Activated CD4-positive, alpha-beta T cell treated with anti-CD3 and anti-CD28 coated beads for 48 hours (primary cell): ENCODE results near the gene CHMP2A.
A peak's percentile ranks its signal among the peaks of the same experiment; 100 is the strongest.
"Not testable (repeated sequence)": the region's sequence is repeated elsewhere in the genome, so short reads cannot be mapped to it uniquely, and the experiment has no call there.

Source experiments
- DNase-seq: peaks from one replicate; pipeline ENCODE4 v3.0.0-alpha.2; 2020

CHMP2A gene

DNA sequence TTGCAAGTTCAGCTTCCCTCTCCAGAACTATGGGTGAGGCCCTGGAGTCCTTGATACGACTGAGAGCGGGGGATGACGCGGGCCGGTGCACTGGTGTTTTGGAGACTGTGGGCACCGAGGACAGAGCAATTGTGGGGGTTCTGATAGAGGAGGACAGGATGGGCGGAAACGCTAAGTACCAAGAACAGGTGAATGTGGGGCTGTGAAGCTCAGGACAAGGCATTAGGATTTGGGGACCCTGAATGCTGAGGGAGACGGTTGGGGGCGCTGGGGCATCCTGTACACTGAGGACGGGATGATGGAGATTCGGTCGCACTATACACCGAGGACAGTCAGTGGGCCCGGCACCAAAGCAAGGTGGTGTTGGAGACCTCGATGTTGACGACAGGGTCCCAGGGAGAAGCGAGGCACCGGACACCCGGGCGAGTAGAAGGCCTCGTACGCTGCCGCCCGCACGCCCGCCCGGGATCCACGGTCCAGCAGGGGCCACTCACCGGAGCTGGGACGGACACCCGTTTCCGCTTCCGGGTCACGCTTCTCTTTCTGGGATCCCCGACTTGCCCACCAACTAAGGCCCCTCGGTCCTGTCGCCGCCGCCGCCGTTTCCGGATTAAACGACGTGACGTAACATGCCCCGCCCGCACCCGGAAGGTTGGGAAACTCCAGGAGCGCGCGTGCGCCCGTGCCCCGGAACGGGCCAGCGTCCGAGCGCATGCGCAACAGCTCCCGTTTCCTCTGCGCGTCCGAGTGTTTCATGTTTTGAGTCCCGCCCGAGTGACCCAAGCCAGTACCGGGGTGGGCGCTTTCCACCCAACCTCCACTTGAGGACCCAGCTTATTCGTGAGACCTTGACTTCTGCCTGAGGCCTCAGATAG is at the start of gene CHMP2A:
CHMP2A (minus strand) TSS at position 612 of the 875 bp plus-strand sequence. CDS start 893 bp downstream, outside the sequence.
- peak; percentile 99 for DNase-seq

DNA sequence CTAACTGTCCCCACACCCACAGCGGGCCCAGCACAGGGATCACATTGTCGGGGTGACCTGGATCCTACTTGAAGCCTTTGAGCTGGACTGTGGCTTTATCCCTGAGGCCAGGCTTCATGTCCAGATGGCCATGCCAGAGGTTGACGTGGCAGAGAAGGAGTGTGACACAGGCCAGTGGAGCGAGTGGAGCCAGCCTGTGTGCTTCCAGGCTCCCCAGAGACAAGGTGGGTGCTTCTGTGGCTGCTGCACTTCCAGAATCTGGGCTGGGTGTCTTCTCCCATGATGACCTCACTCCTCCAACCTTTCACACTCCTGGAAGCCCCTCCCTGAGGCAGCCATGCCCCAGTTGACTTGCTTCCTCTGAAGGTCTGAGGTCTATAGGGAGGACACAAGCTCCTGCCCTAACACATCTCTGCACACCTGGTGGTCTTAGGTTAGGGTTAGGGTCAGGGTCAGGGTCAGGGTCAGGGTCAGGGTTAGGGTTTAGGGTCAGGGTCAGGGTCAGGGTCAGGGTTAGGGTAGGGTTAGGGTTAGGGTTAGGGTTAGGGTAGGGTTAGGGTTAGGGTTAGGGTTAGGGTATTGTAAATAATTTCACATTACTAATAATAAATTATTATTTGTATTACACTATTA is 31.3 kb upstream of the CHMP2A start:
- no peak for DNase-seq

DNA sequence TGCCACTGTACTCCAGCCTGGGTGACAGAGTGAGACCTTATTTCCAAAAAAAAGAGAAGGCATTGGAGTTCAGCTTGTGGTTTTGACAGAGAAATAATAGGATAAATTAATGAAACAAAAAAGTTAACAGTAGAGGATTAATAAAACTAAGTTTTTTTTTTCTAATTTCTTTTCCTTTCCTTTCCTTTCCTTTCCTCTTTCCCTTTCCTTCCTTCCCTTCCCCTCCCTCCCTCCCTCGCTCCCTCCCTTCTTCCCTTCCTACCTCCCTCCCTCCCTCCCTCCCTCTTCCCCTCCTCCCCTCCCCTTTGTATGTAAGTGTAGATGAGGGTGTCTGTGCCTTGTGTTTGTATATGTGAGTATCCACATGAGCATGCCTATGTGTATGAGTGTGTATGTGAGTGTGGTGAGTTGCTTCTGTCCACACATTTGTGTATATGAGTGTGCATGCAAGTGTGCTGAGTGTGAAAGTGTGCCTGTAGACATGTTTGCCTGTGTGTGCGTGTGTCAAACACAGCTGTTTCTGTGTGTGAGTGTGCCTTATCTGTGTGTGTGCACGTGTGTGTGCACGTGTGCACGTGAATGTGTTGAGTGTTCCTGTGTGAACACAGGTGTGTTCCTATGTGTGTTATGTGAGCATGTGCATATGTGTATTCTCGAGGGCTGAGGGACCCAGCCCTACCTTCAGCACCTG is 30.7 kb upstream of the CHMP2A start:
- DNase-seq, result no peak

DNA sequence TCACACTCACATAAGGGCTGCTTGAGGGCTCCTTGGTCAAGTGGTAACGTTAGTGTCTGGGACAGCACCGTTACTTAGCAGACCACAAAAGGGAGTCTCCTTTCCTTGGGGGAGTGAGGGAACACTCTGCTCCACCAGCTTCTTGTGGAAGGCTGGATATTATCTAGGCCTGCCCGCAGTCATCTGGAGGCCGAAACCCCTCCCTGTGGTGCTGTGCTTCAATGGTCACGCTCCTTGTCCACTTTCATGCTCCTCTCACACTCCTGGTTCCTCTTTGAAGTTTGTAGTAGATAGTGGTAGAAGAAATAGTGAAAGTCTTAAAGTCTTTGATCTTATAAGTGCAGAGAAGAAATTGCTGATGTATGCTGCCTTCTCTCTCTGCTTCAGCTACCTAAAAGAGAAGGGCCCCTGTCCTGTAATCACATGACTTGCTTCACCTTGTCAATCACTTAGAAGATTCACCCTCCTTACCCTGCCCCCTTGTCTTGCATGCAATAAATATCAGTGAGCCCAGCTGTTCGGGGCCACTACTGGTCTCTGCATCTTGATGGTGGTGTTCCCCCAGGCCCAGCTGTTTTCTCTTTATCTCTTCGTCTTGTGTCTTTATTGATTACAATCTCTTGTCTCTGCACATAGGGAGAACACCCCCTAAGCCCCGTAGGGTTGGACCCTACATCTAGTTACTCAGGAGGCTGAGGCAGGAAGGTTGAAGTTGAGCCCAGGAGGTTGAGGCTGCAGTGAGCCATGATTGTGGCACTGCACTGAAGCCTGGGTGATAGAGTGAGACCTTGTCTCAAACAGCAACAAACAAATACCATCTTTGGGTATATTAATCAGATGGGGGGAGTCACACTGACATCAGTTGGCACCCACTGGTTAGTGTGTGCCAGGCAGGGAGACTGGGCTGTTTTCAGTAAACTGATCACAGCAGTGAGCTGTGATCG is 29.9 kb upstream of the CHMP2A start:
- DNase-seq, result no peak

DNA sequence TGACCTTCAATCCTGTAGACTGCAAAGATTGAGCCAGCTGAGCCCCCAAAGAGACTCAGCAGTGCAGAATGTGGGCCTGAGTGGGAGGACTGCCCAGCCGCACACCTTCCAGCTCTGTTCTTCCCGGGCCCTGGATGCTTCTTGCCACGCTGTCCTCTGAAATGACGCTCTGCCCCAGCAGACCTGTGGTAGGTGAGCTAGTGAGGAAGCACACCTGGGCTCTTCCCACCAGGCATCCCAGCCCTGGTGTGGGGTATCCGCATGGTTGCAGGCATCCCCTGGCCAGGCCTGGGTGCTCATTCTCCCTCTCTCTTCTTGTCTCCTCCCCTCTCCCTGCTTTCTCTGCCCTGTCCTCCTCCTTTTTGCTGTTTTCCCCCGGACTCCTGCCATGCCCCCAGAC is 28.1 kb upstream of the CHMP2A start:
- DNase-seq, result no peak

GRCh38 chr19:58581227-58582141 is 26.6 kb upstream of the CHMP2A start:
- peak; percentile 95 for DNase-seq

- DNase-seq, result no peak
Measured at GRCh38 chr19:58579473-58580142, 24.7 kb upstream of the CHMP2A start.

GRCh38 chr19:58578012-58578925 is 23.4 kb upstream of the CHMP2A start:
- peak; percentile 51 for DNase-seq

GRCh38 chr19:58577581-58577980 is 22.7 kb upstream of the CHMP2A start:
- not testable (repeated sequence) for DNase-seq

DNA sequence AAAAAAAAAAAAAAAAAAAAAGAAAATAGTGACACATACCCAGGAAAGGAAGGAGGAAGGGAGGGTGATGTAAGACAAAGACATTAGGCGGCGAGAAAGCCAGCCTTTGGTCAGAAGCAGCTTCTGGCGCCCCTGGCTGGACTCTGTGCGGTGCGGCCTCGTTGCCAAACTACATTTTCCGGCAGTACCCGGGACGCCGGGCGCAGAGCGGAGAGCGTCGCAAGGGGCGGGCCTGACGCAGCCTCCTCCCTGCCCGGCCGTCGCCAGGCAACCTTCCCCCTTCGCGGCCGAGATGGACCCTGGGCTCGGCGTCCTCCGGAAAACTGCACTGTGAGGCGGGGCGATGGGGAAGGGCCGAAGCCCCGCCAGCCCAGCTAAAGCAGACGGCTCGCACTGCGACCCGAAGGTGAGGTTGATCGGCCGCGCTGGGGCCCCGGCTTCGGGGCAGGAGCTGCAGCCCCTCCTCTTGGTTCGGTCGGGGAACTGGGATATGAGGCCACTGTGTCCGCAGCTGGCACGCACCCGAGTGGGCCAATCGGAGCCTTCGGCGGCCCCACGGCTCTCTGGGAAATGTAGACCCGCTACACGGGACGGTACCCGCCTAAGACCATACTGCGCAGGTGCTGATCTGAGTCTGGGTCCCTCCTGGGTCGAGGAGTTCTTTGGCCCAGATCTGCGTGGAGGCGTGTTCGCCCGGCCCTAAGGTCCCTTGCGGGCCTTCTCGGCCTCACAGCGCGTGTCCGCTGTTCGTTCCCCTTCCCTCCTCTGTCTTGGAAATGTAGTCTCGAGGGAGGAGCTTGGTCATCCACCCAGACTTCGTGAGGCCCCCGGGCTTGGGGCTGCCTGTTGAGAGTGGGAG is 20.5 kb upstream of the CHMP2A start:
- peak; percentile 87 for DNase-seq

DNA sequence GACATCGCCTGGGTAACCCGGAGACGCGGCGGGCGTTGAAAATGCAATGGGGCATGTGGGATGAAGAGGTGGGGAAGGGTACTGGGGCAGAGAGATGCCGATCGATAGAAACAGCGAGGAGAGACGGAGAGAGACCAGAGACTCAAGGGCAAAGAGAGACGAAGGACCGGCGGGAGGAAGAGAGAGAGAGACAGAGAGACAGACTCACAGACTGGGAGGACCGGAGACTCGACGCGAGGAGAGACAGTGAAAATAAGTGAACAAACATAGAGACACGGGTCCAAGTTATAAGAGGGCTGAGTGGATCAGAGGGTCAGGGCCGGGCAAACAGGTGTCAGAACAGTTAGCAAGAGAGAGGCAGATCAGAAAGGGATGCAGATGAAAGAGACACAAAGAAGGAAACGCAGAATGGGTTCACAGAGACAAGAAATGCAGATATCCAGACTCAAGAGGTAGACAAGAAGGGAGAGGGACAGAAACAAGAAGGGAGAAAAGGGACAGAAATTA is 18.8 kb upstream of the CHMP2A start:
- DNase-seq, result no peak

- DNase-seq, result peak; percentile 100
Measured at GRCh38 chr19:58572818-58573657, 18.1 kb upstream of the CHMP2A start, which contains the start of gene MZF1. MZF1 (minus strand) TSS chr19:58573335; CDS start chr19:58571389, 1,946 bp downstream.

DNA sequence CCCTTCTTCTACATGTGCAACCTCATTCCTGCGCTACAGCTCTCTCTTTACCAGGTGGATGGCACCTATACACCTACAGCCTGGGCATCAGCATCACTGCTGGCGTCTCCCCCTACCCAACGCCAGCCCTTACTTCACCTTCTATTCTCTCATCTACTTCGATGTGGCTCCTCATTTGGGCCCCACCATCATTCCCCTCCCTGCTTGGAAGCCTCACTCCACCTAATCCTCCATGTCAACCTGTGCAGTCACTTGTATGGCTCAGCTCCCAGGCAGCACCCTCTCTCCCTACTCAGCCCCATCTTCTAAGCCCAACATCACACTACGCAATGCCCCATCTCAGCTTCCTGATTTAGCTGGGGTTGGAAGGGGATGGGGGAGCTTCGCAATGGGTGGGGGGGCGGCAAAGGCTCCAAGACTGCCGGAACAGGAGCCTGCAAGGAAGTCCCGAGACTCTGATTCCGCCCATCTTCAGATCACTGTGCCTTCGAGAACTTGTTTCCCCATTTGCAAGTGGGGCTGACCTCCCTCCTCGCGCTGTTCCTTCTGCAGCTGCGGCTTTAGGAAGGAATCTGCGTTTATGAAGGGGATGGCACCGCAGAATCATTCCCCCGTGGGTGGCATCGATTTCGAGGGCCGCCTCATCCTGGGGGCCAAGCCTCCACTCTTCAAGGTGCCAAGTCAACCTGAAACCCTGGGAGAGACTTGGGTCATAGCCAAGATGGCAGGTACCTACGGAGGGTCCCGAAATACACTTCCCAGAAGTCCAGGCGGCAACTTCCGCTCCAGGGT is 17.3 kb upstream of the CHMP2A start:
- no peak for DNase-seq

DNA sequence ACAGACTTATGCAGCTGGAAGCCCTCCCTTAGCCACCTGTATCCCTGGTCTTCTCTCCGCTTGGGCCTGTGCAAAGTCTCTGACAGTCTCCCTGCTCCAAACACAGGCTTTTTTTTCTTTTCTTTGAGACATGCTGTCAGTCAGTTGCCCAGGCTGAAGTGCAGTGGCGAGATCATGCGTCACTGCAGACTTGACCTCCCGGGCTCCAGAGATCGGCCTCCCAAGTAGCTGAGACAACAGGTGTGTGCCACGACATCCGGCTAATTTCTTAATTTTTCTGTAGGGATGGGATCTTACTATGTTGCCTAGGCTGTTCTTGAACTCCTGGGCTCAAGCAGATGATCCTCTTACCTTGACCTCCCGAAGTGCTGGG is 16.7 kb upstream of the CHMP2A start:
- no peak for DNase-seq

DNA sequence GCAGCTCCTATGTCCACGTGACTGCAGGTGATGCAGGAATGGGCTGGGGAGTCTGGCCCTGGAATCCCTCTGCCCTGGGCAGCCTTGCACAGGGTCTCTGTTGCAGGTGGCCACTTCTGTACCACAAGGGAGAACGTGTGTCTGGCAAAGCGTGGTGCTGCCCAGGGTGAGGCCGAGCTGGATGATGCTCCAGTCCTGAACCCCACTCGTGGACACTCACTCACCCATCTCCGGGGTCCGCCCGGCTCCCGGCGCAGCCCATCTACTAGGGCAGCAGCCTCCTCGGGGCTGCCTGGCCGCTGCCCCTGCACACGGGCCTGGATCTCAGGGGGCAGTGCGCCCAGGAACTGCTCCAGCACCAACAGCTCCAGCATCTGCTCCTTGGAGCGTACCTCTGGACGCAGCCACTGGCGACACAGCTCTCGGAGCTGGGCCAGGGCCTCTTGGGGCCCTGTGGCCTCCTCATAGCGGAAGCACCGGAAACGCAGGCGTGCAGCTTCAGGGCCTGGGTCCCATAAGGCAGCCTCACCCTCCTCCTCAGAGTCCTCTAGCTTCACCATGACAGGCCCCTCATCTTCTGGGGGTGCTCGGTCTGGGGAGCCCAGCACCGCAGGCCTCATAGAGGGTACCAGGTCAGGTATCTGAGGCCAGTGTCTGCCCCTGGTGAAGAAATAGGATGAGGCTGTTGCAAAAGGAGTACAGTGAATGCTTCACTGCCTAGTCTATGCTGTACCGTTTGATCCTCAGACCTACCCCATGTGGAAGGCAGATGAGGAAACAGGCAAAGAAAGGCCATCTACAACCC is 16.1 kb upstream of the CHMP2A start:
- DNase-seq, result no peak
